ENCODE data around the gene GPR6. TPM values are rescaled to one million over a fixed set of nuclear protein-coding genes. Genes with fewer than 3 reads are reported as not detected.

Gene GPR6
- total and polyA plus RNA-seq, 12 donors: not detected

GRCh38 chr6:109958626-109959025, 19.5 kb upstream of the GPR6 start:
- ATAC-seq (no peak), DNase-seq (no peak)
- 90 to 98% methylated on average over 1 of the region's 1 CpG for WGBS, 2 donors
- intact Hi-C loops (cut with DNase I): no loop called here
- Histone ChIP-seq H3K4me1 (no peaks in the 10 kb centered on the region), H3K27me3 (peaks cover 0 to 3% (median 0%) of the 10 kb centered on the region in 7 donors), H3K9me3 (peaks cover 0 to 6% (median 0%) of the 10 kb centered on the region in 11 donors), H3K27ac (no peak overlapping the region), H3K36me3 (no peaks in the 10 kb centered on the region), H3K4me3 (no peak overlapping the region)
- no peak for TF ChIP-seq CTCF (IDR thresholded peaks at IDR 0.05)

DNA sequence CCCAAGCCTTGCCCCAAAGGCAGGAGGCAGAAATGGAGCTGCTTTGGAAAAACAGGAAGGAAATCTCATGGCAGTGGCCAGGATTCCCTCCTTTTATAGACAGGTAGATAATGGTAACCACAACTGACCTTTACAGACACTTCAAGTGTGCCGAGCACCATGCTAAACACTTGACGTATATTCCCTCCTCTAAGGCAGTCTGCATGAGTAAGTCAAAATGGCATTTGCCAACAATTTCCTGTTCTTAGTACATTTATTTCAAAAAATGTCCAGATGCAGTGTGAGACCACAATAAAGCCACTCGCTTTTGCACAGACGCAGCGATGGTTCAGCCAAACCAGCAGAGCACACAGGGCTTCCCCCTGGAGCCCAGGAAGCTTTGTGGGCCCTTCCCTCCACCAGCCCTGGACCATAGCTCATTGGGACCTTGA, 16.5 kb upstream of the GPR6 start:
- Histone ChIP-seq H3K36me3 (no peaks in the 10 kb centered on the region), H3K4me3 (no peak overlapping the region), H3K27ac (no peak overlapping the region), H3K27me3 (peaks cover 0 to 5% (median 0%) of the 10 kb centered on the region in 7 donors), H3K4me1 (no peaks in the 10 kb centered on the region), H3K9me3 (peaks cover 0 to 9% (median 0%) of the 10 kb centered on the region in 11 donors)
- ATAC-seq: no peak
- 83 to 88% methylated on average over 5 of the region's 5 CpGs for WGBS, 2 donors
- TF ChIP-seq CTCF (IDR thresholded peaks at IDR 0.05): no peak
- intact Hi-C loops (cut with DNase I): no loop called here
- no peak for DNase-seq

DNA sequence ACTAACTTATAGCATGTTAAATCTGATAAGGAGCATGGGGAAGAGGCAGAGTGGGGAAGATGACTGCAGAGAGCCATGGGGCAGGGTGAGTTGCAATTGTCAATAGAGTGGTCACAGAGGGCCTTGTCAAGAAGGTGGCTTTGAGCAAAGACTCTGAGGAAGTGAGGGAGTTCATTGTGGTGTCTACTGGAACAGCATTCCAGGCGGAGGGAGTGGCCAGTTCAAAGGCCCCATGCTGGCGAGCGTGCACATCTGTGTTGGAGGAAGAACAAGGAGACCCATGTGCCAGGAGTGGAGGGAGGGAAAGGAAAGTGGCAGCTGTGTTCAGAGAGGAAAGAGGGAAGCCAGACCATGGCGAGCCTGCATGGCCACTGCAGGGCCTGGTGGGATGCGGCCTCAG, 15.8 kb upstream of the GPR6 start:
- H3K36me3 ChIP-seq: no peaks in the 10 kb centered on the region
- no peak for TF ChIP-seq CTCF (IDR thresholded peaks at IDR 0.05)
- 82% methylated on average over 5 of the region's 5 CpGs for WGBS, 2 donors
- H3K27me3 ChIP-seq: peaks cover 0 to 5% (median 0%) of the 10 kb centered on the region in 7 donors
- no peak overlapping the region for H3K27ac ChIP-seq
- intact Hi-C loops (cut with DNase I): no loop called here
- peaks cover 0 to 9% (median 0%) of the 10 kb centered on the region in 11 donors for H3K9me3 ChIP-seq
- ATAC-seq (no peak), DNase-seq (no peak)
- H3K4me1 ChIP-seq: no peaks in the 10 kb centered on the region
- H3K4me3 ChIP-seq: no peak overlapping the region

GRCh38 chr6:109963598-109964170, 14.4 kb upstream of the GPR6 start:
- H3K4me3 ChIP-seq: no peak overlapping the region
- H3K36me3 ChIP-seq: no peaks in the 10 kb centered on the region
- TF ChIP-seq CTCF (IDR thresholded peaks at IDR 0.05): no peak
- peaks cover 0 to 5% (median 0%) of the 10 kb centered on the region in 7 donors for H3K27me3 ChIP-seq
- peaks cover 0 to 9% (median 0%) of the 10 kb centered on the region in 11 donors for H3K9me3 ChIP-seq
- 86 to 92% methylated on average over 2 of the region's 2 CpGs for WGBS, 2 donors
- intact Hi-C loops (cut with DNase I): no loop called here
- ATAC-seq (no peak), DNase-seq (no peak)
- H3K4me1 ChIP-seq: no peaks in the 10 kb centered on the region
- H3K27ac ChIP-seq: no peak overlapping the region
